HepG2 (cell line): ENCODE results near the gene YBX2. TPM values are rescaled to one million over a fixed set of nuclear protein-coding genes. Genes with fewer than 3 reads are reported as not detected.

Experiments used
- ATAC-seq: fragments of 200-7000 bp; cut with Tn5 transposase; 3 replicates; pipeline ENCODE4 v1.9.1; 2020; ENCODE audit warnings: mild to moderate bottlenecking, moderate library complexity
- BruUV-seq: library from RNA; stranded (reverse); fragments of 400-500 nt; replicated peaks from 2 replicates; lab custom pipeline; 2021; lab: Mats Ljungman, UMichigan
- CTCF ChIA-PET: fragments of 300-600 bp; formaldehyde crosslinking; extraction: SDS; loops from one replicate; lab custom pipeline; 2021; ENCODE audit warnings: low total read pairs, inconsistent platforms, low intra/inter-chr PET ratio; lab: Yijun Ruan, JAX
- POLR2A ChIA-PET: fragments of 350-600 bp; sonication (Branson Sonifier 250); formaldehyde crosslinking; loops from one replicate; lab custom pipeline; 2020; ENCODE audit warnings: antibody characterized with exemption, inconsistent platforms; lab: Yijun Ruan, JAX
- DNase-seq: peaks from one replicate; pipeline ENCODE4 v3.0.0-alpha.2; 2015; ENCODE audit warnings: low spot score
- FAIRE-seq: peaks from 3 replicates; lab custom pipeline; 2011; peaks lifted over from hg19 to GRCh38; lab: Jason Lieb, UNC
- H2AFZ ChIP-seq: one replicate; pipeline ENCODE4 v1.6.1; 2011; ENCODE audit warnings: low read length, inconsistent platforms
- H3K27ac ChIP-seq: fragments of 300-600 bp; 3 replicates; pipeline ENCODE4 v1.8.0; 2011; ENCODE audit warnings: mixed run types, mild to moderate bottlenecking, mixed read lengths, low read length, inconsistent platforms; ENCODE audit not compliant: insufficient read depth; ENCODE audit errors: extremely low read length
- H3K27me3 ChIP-seq, 2 experiments: fragments of 200-600 bp in 1 of 2; 2 replicates in 1 of 2; 3 replicates in 1 of 2; pipeline versions ENCODE4 v1.6.0 to v1.8.0; 2011; ENCODE audit warnings: low read length in 2 of 2, mild to moderate bottlenecking in 2 of 2, moderate library complexity in 2 of 2, inconsistent platforms in 1 of 2; ENCODE audit not compliant: insufficient read depth in 2 of 2, control insufficient read depth in 1 of 2
- H3K36me3 ChIP-seq, 2 experiments: fragments of 200-600 bp in 1 of 2; replicated peaks in 1 of 2; 2 replicates in 1 of 2; 3 replicates in 1 of 2; pipeline versions ENCODE4 v1.5.1 to v1.8.0; 2011; ENCODE audit warnings: low read length in 2 of 2, inconsistent platforms in 1 of 2; ENCODE audit not compliant: insufficient read depth in 2 of 2, control insufficient read depth in 1 of 2
- H3K4me1 ChIP-seq: 2 replicates; pipeline ENCODE4 v1.5.1; 2012; ENCODE audit warnings: low read length, inconsistent platforms; ENCODE audit not compliant: insufficient read depth
- H3K4me2 ChIP-seq: 2 replicates; pipeline ENCODE4 v1.6.0; 2011; ENCODE audit warnings: low read depth, low read length, inconsistent platforms
- H3K4me3 ChIP-seq, 3 experiments: fragments of 200-600 bp in 1 of 3; sonication (generic), shearing (Covaris generic) in 1 of 3; replicated peaks in 1 of 3; 2 replicates each; pipeline ENCODE4 v1.5.1; 2011 to 2016; ENCODE audit warnings: low read length in 3 of 3, inconsistent platforms in 2 of 3, low read depth in 2 of 3, mild to moderate bottlenecking in 2 of 3, control low read depth in 1 of 3, mixed read lengths in 1 of 3; ENCODE audit not compliant: insufficient read depth in 1 of 3
- H3K79me2 ChIP-seq: one replicate; pipeline ENCODE4 v1.6.1; 2011; ENCODE audit warnings: low read length, inconsistent platforms; ENCODE audit not compliant: insufficient read depth
- H3K9ac ChIP-seq: 2 replicates; pipeline ENCODE4 v1.6.0; 2011; ENCODE audit warnings: mild to moderate bottlenecking, low read depth, low read length, inconsistent platforms; ENCODE audit not compliant: insufficient read depth
- H3K9me3 ChIP-seq: 2 replicates; pipeline ENCODE4 v1.5.1; 2012; ENCODE audit warnings: mild to moderate bottlenecking, low read length
- H4K20me1 ChIP-seq: 2 replicates; pipeline ENCODE4 v1.6.0; 2011; ENCODE audit warnings: inconsistent platforms, mild to moderate bottlenecking, low read length, moderate library complexity; ENCODE audit not compliant: insufficient read depth
- FOXK2 ChIP-seq: fragments of 450-650 bp; IDR thresholded peaks from 2 replicates; pipeline ENCODE4 v1.6.1; 2016
- HNF4G ChIP-seq, 2 experiments: sonication (generic) in 1 of 2; formaldehyde crosslinking in 1 of 2; IDR thresholded peaks; 2 replicates each; pipeline versions ENCODE4 v1.4.0 to v1.6.1; 2011 to 2020; ENCODE audit warnings: borderline replicate concordance in 2 of 2, low read depth in 2 of 2, mild to moderate bottlenecking in 2 of 2, low read length in 1 of 2, missing genetic modification reagents in 1 of 2, moderate library complexity in 1 of 2
- IRF2 ChIP-seq: IDR thresholded peaks from 2 replicates; pipeline ENCODE4 v1.6.1; 2018; ENCODE audit warnings: missing genetic modification reagents, missing compliant biosample characterization
- MZF1 ChIP-seq: sonication (generic); formaldehyde crosslinking; IDR thresholded peaks from 2 replicates; pipeline ENCODE4 v1.8.1; 2023; ENCODE audit warnings: mild to moderate bottlenecking, missing genetic modification reagents, borderline replicate concordance
- NCOA5 ChIP-seq: sonication (generic); formaldehyde crosslinking; IDR thresholded peaks from 2 replicates; pipeline ENCODE4 v1.4.0; 2020; ENCODE audit warnings: missing genetic modification reagents
- RXRB ChIP-seq: IDR thresholded peaks from 2 replicates; pipeline ENCODE4 v1.6.1; 2016; ENCODE audit warnings: borderline replicate concordance, missing genetic modification reagents, missing compliant biosample characterization
- SMARCC2 ChIP-seq: fragments of 450-650 bp; IDR thresholded peaks from 2 replicates; pipeline ENCODE4 v1.6.1; 2017; ENCODE audit warnings: antibody characterized with exemption, mild to moderate bottlenecking
- ZBTB8A ChIP-seq: sonication (generic); formaldehyde crosslinking; IDR thresholded peaks from 2 replicates; pipeline ENCODE4 v1.4.0; 2020; ENCODE audit warnings: mild to moderate bottlenecking, low read depth, missing genetic modification reagents, borderline replicate concordance
- ZFP90 ChIP-seq: sonication (generic); formaldehyde crosslinking; IDR thresholded peaks from 2 replicates; pipeline ENCODE4 v1.8.0; 2022; ENCODE audit warnings: missing genetic modification reagents, mild to moderate bottlenecking, inconsistent platforms, borderline replicate concordance
- ZNF30 ChIP-seq: sonication (generic); formaldehyde crosslinking; IDR thresholded peaks from 2 replicates; pipeline ENCODE4 v1.5.0; 2020; ENCODE audit warnings: mild to moderate bottlenecking, missing genetic modification reagents
- WGBS: methylation state at CpG from one replicate; pipeline ENCODE4 v1.1.6; 2017; ENCODE audit warnings: low lambda C conversion rate; 5-methylcytosine and 5-hydroxymethylcytosine counted together
- in situ Hi-C: cut with HindIII; loops from 2 replicates; pipeline ENCODE4 v1.10.0; 2017; ENCODE audit warnings: low pct_unique_long_range_greater_than_20kb; ENCODE audit not compliant: extremely low pct_ligation_motif_present
- intact Hi-C: fragments of 100-400 bp; cut with micrococcal nuclease; formaldehyde crosslinking; loops from one replicate; pipeline ENCODE4 v1.10.0; 2022; ENCODE audit not compliant: unreplicated experiment
- polyA plus RNA-seq, 8 experiments: library from polyadenylated mRNA; depleted of rRNA in 3 of 8; stranded (reverse) in 7 of 8; unstranded in 1 of 8; fragments of >200 nt; fragmentation: Illumina TruSeq in 4 of 8; extraction: Trizol in 4 of 8; gene quantifications; 2 replicates each; pipeline versions ENCODE4 v1.2.1 to v1.2.3, GENCODE V29; 2011 to 2016; ENCODE audit warnings: low read depth in 4 of 8, missing spikeins in 1 of 8, mixed read lengths in 1 of 8; ENCODE audit not compliant: insufficient read depth in 1 of 8
- total RNA-seq, 5 experiments: library from RNA; depleted of rRNA; stranded (reverse); fragments of >200 nt; fragmentation: Illumina TruSeq; extraction: Trizol; gene quantifications; 2 replicates each; pipeline ENCODE4 v1.2.3, GENCODE V29; 2016; ENCODE audit warnings: low read depth in 1 of 5

The YBX2 gene
- total and polyA plus RNA-seq, 2 of the 13 experiments (the other 11 are each of a cell fraction or from before 2014, with no cell fraction given): 0.12 to 0.22 TPM

DNA sequence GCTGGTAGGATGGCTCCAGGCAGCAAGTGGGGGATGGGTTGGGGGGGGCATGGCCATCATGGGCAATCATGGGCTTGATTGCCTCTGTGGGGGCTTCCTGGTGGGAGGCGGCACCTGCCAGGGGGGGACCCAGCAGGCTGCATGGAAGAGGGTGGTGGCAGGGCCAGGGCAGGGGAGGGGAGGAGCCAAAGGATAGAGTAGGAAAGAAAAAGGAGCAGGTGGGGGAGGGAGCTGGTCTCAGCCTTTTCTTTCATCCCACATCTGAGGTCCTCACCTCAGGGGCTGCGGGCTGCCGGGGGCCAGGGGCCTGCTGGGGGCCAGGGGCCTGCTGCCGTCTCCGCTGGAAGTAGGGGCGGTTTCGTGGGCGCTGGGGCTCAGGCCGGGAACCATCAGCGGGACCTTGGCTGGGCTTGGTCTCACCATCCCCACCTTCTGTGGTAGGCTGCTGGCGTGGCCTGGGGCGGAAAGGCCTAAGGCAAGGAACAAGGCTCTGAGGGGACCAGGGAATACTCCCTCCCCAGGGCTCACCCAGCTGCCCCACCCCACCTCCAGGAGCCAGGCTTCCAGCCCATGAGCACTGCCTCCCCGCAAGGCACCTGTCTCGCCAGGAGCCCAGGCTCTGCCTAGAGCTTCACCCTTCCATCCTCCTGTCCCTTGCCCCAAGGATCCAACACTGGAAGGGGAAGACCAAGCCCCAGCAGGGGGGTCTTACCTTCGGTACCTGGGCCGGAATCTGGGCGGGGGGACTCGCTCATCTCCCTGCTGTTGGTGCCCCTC is 5.0 kb downstream of the YBX2 start:
- DNase-seq (no peak), FAIRE-seq (no peak), ATAC-seq (no peak)
- Histone ChIP-seq H2AFZ (no peak overlapping the region), H4K20me1 (no peaks in the 10 kb centered on the region), H3K4me2 (no peak overlapping the region), H3K9ac (no peak overlapping the region), H3K9me3 (no peaks in the 10 kb centered on the region), H3K4me1 (peaks cover 26% of the 10 kb centered on the region), H3K79me2 (no peaks in the 10 kb centered on the region), H3K27ac (no peak overlapping the region), H3K36me3 (peaks cover 4 to 7% of the 10 kb centered on the region in 2 experiments; a peak in 3 of 5 replicates), H3K4me3 (no peak overlapping the region), H3K27me3 (peaks cover 0 to 11% of the 10 kb centered on the region in 2 experiments; a peak in 2 of 5 replicates)
- intact Hi-C loops (no loop called here), in situ Hi-C loops (loop anchor here (10.0 kb wide), 1 partner anchor 245 kb away; the partner anchor contains the start of gene SLC16A11)
- ChIA-PET CTCF (no interaction called here), POLR2A (no interaction called here)
- WGBS: 77% methylated on average over 6 of the region's 18 CpGs
- no TSS peak for BruUV-seq
- no peak for TF ChIP-seq NCOA5
- no peak for TF ChIP-seq IRF2 (CRISPR knock-in tag)
- no peak for TF ChIP-seq ZBTB8A

DNA sequence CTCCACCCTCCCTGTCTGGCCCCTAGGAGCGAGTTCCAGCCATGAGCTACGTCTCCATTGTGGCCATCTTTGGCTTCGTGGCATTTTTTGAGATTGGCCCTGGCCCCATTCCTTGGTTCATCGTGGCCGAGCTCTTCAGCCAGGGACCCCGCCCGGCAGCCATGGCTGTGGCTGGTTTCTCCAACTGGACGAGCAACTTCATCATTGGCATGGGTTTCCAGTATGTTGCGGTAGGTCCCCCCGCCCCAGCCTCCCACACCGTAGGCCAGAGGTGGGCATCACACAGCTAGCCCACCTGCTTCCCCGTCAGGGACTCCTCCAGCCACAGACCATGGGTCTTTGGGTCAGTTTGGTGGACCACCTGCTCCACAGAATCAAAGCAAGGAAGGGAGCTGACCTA is 8.8 kb downstream of the YBX2 start:
- Histone ChIP-seq H3K9ac (no peak overlapping the region), H3K79me2 (no peaks in the 10 kb centered on the region), H3K4me3 (no peak overlapping the region), H2AFZ (no peak overlapping the region), H3K9me3 (no peaks in the 10 kb centered on the region), H3K27ac (no peak overlapping the region), H3K4me2 (no peak overlapping the region), H3K36me3 (peaks cover 8 to 9% of the 10 kb centered on the region in 2 experiments; a peak in 4 of 5 replicates), H3K27me3 (no peaks in the 10 kb centered on the region), H3K4me1 (peaks cover 18% of the 10 kb centered on the region), H4K20me1 (no peaks in the 10 kb centered on the region)
- ChIA-PET CTCF (no interaction called here), POLR2A (no interaction called here)
- intact Hi-C loops: no loop called here
- in situ Hi-C loops: loop anchor here (10.0 kb wide), 1 partner anchor 241 kb away; the partner anchor contains the start of gene SLC16A11
- no TSS peak for BruUV-seq
- DNase-seq: no peak
- no peak for FAIRE-seq
- ATAC-seq: no peak
- TF ChIP-seq MZF1 (no peak), ZNF30 (CRISPR knock-in tag) (no peak), RXRB (CRISPR knock-in tag) (no peak), FOXK2 (no peak), ZFP90 (CRISPR knock-in tag) (no peak), SMARCC2 (no peak), HNF4G (IDR thresholded peaks at IDR 0.05; ENCODE audit: borderline replicate concordance, low read depth, low read length) (no peak), HNF4G (CRISPR knock-in tag; IDR thresholded peaks at IDR 0.05; ENCODE audit: borderline replicate concordance, low read depth) (no peak)
- 98% methylated on average over 12 of the region's 12 CpGs for WGBS
